Panc1 (cell line): ENCODE data around the gene OIP5. TPM values are rescaled to one million over a fixed set of nuclear protein-coding genes. Genes with fewer than 3 reads are reported as not detected.

ENCODE experiments used
- ATAC-seq: fragments of 200-7000 bp; cut with Tn5 transposase; 2 replicates; pipeline ENCODE4 v1.9.1; 2020; ENCODE audit warnings: mild to moderate bottlenecking, moderate library complexity
- BruUV-seq: library from RNA; stranded (reverse); fragments of 400-500 nt; replicated peaks from 2 replicates; lab custom pipeline; 2021; lab: Mats Ljungman, UMichigan
- CTCF ChIA-PET: fragments of 300-600 bp; sonication (Branson Sonifier 250); formaldehyde crosslinking; loops from one replicate; lab custom pipeline; 2022; ENCODE audit warnings: antibody characterized with exemption; lab: Charles Lee
- POLR2A ChIA-PET: fragments of 300-600 bp; sonication (Branson Sonifier 250); formaldehyde crosslinking; loops from one replicate; lab custom pipeline; 2022; ENCODE audit warnings: antibody characterized with exemption; lab: Charles Lee
- DNase-seq: peaks from one replicate; pipeline ENCODE4 v3.0.0-alpha.2; 2010; ENCODE audit warnings: low read depth, low spot score
- H3K27ac ChIP-seq: 2 replicates; pipeline ENCODE4 v1.5.1; 2011; ENCODE audit warnings: mild to moderate bottlenecking, low read length, inconsistent platforms
- H3K27me3 ChIP-seq: fragments of 200-500 bp; sonication (Bioruptor generic); 2 replicates; pipeline ENCODE4 v1.6.0; 2014; ENCODE audit warnings: low read length, inconsistent platforms; ENCODE audit not compliant: control insufficient read depth, insufficient read depth
- H3K36me3 ChIP-seq: fragments of 200-500 bp; sonication (Bioruptor generic); 2 replicates; pipeline ENCODE4 v1.5.1; 2014; ENCODE audit warnings: inconsistent platforms, mild to moderate bottlenecking, low read length, moderate library complexity; ENCODE audit not compliant: control insufficient read depth, insufficient read depth
- H3K4me1 ChIP-seq: 2 replicates; pipeline ENCODE4 v1.5.1; 2011; ENCODE audit warnings: inconsistent platforms, mild to moderate bottlenecking, low read length, moderate library complexity; ENCODE audit not compliant: control insufficient read depth, insufficient read depth
- H3K4me3 ChIP-seq, 2 experiments: 2 replicates each; pipeline ENCODE4 v1.5.1; 2011 to 2012; ENCODE audit warnings: low read depth in 2 of 2, low read length in 2 of 2, mild to moderate bottlenecking in 2 of 2, inconsistent platforms in 1 of 2, moderate library complexity in 1 of 2
- H3K9me3 ChIP-seq: fragments of 200-500 bp; sonication (Bioruptor generic); 2 replicates; pipeline ENCODE4 v1.5.1; 2014; ENCODE audit warnings: low read depth, mild to moderate bottlenecking, inconsistent platforms, low read length, moderate library complexity; ENCODE audit not compliant: control insufficient read depth, insufficient read depth
- POLR2AphosphoS5 ChIP-seq: IDR thresholded peaks from 2 replicates; pipeline ENCODE4 v1.6.1; 2012; ENCODE audit warnings: mild to moderate bottlenecking, low read depth, low read length, moderate library complexity
- SIN3A ChIP-seq: IDR thresholded peaks from 2 replicates; pipeline ENCODE4 v1.6.1; 2012; ENCODE audit warnings: low read depth, mild to moderate bottlenecking, low read length, moderate library complexity, borderline replicate concordance; ENCODE audit not compliant: insufficient read depth
- TCF7L2 ChIP-seq: IDR thresholded peaks from 2 replicates; pipeline ENCODE4 v1.6.1; 2011; ENCODE audit warnings: mild to moderate bottlenecking, low read depth, low read length, inconsistent platforms
- in situ Hi-C: cut with HindIII; loops from 2 replicates; pipeline ENCODE4 v1.10.0; 2016; ENCODE audit warnings: low sequenced_read_pairs, low pct_unique_long_range_greater_than_20kb
- intact Hi-C: fragments of 100-400 bp; cut with micrococcal nuclease; formaldehyde crosslinking; loops from one replicate; pipeline ENCODE4 v1.10.0; 2022; ENCODE audit not compliant: unreplicated experiment
- total RNA-seq: library from RNA; stranded (reverse); gene quantifications from one replicate; pipeline ENCODE4 v1.2.1, GENCODE V29; 2021; ENCODE audit not compliant: unreplicated experiment
- TF ChIP-seq, protein P1 (sequence below): fragments of 450-650 bp; IDR thresholded peaks from 2 replicates; pipeline ENCODE4 v1.5.1; 2017; ENCODE audit warnings: mild to moderate bottlenecking
- TF ChIP-seq, protein P2 (sequence below), 2 experiments: IDR thresholded peaks; 2 replicates each; pipeline ENCODE4 v1.6.1; 2011 to 2012; ENCODE audit warnings: low read depth in 2 of 2, control low read depth in 1 of 2, low read length in 1 of 2, mild to moderate bottlenecking in 1 of 2, moderate library complexity in 1 of 2; ENCODE audit not compliant: insufficient read depth in 1 of 2

Gene OIP5
- total RNA-seq, 1 experiment from 2014 or later = 26.7 TPM

- POLR2A ChIA-PET = interaction anchor here (0.5 kb wide), 1 partner anchor 10 kb away, joined by 5 read pairs; no protein-coding TSS in a partner anchor
- no peak overlapping the region for H3K27ac ChIP-seq
- BruUV-seq = no TSS peak
- H3K4me3 ChIP-seq = no peak overlapping the region
- DNase-seq (no peak), ATAC-seq (no peak)
- TF ChIP-seq, protein P1, sequence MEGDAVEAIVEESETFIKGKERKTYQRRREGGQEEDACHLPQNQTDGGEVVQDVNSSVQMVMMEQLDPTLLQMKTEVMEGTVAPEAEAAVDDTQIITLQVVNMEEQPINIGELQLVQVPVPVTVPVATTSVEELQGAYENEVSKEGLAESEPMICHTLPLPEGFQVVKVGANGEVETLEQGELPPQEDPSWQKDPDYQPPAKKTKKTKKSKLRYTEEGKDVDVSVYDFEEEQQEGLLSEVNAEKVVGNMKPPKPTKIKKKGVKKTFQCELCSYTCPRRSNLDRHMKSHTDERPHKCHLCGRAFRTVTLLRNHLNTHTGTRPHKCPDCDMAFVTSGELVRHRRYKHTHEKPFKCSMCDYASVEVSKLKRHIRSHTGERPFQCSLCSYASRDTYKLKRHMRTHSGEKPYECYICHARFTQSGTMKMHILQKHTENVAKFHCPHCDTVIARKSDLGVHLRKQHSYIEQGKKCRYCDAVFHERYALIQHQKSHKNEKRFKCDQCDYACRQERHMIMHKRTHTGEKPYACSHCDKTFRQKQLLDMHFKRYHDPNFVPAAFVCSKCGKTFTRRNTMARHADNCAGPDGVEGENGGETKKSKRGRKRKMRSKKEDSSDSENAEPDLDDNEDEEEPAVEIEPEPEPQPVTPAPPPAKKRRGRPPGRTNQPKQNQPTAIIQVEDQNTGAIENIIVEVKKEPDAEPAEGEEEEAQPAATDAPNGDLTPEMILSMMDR = no peak
- TF ChIP-seq TCF7L2 = no peak
- TF ChIP-seq, protein P2, sequence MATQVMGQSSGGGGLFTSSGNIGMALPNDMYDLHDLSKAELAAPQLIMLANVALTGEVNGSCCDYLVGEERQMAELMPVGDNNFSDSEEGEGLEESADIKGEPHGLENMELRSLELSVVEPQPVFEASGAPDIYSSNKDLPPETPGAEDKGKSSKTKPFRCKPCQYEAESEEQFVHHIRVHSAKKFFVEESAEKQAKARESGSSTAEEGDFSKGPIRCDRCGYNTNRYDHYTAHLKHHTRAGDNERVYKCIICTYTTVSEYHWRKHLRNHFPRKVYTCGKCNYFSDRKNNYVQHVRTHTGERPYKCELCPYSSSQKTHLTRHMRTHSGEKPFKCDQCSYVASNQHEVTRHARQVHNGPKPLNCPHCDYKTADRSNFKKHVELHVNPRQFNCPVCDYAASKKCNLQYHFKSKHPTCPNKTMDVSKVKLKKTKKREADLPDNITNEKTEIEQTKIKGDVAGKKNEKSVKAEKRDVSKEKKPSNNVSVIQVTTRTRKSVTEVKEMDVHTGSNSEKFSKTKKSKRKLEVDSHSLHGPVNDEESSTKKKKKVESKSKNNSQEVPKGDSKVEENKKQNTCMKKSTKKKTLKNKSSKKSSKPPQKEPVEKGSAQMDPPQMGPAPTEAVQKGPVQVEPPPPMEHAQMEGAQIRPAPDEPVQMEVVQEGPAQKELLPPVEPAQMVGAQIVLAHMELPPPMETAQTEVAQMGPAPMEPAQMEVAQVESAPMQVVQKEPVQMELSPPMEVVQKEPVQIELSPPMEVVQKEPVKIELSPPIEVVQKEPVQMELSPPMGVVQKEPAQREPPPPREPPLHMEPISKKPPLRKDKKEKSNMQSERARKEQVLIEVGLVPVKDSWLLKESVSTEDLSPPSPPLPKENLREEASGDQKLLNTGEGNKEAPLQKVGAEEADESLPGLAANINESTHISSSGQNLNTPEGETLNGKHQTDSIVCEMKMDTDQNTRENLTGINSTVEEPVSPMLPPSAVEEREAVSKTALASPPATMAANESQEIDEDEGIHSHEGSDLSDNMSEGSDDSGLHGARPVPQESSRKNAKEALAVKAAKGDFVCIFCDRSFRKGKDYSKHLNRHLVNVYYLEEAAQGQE (IDR thresholded peaks at IDR 0.05; ENCODE audit: insufficient read depth in 1 of 2, low read depth in 2 of 2, low read length in 1 of 2) = no peak
- TF ChIP-seq POLR2AphosphoS5 = no peak
- no peak for TF ChIP-seq SIN3A
- no peaks in the 10 kb centered on the region for H3K27me3 ChIP-seq
- H3K4me1 ChIP-seq = no peaks in the 10 kb centered on the region
- intact Hi-C loops = no loop called here
- no peaks in the 10 kb centered on the region for H3K9me3 ChIP-seq
- in situ Hi-C loops = no loop called here
- CTCF ChIA-PET = no interaction called here
- no peaks in the 10 kb centered on the region for H3K36me3 ChIP-seq
Observed at GRCh38 chr15:41276831-41277230, 55.6 kb downstream of the OIP5 start.

- POLR2A ChIA-PET = no interaction called here
- CTCF ChIA-PET = no interaction called here
- no peak for DNase-seq
- no peak for ATAC-seq
- in situ Hi-C loops (no loop called here), intact Hi-C loops (no loop called here)
- Histone ChIP-seq H3K27ac (no peak overlapping the region), H3K4me3 (no peak overlapping the region), H3K4me1 (no peaks in the 10 kb centered on the region), H3K36me3 (no peaks in the 10 kb centered on the region), H3K9me3 (no peaks in the 10 kb centered on the region), H3K27me3 (no peaks in the 10 kb centered on the region)
- TF ChIP-seq SIN3A (no peak), TCF7L2 (no peak), POLR2AphosphoS5 (no peak)
- TF ChIP-seq, protein P1 = no peak
- TF ChIP-seq, protein P2 (IDR thresholded peaks at IDR 0.05; ENCODE audit: insufficient read depth in 1 of 2, low read depth in 2 of 2, low read length in 1 of 2) = no peak
- BruUV-seq = no TSS peak
Observed at GRCh38 chr15:41269887-41270286, 62.5 kb downstream of the OIP5 start.
